Activated CD4-positive, alpha-beta T cell treated with anti-CD3 and anti-CD28 coated beads, Interleukin-2, amount 50 U/mL, for 24 hours (primary cell): Measurements from ENCODE around the gene NOG.

Experiments
- DNase-seq, 2 donors: peaks; one replicate each; pipeline ENCODE4 v3.0.0-alpha.2; 2020; ENCODE audit warnings: low read depth in 1 of 2, low spot score in 1 of 2

The NOG gene

DNA sequence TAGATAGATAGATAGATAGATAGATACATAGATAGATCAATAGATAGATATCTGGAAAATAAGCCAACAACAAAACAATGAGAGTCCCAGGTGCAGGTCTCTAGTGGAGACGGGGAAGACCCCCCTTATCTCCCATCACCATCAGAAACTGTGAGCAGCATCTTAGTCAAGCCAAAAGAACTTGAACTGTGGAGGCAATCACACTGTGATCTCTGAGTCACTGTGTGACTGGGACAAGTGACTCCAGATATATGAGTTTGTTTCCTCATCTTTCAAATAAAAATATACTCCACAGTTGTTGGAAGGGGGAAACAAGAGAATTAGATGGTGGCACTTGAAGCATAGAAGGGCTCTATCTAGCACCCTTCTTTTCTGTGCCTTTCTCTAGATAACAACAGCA lies 42.1 kb downstream of the NOG start:
- no peak for DNase-seq

- no peak for DNase-seq
These were observed 42.8 kb downstream of the NOG start for GRCh38 chr17:56636265-56636664.

- DNase-seq: no peak
These were observed 43.8 kb downstream of the NOG start for GRCh38 chr17:56637254-56637653.

DNA sequence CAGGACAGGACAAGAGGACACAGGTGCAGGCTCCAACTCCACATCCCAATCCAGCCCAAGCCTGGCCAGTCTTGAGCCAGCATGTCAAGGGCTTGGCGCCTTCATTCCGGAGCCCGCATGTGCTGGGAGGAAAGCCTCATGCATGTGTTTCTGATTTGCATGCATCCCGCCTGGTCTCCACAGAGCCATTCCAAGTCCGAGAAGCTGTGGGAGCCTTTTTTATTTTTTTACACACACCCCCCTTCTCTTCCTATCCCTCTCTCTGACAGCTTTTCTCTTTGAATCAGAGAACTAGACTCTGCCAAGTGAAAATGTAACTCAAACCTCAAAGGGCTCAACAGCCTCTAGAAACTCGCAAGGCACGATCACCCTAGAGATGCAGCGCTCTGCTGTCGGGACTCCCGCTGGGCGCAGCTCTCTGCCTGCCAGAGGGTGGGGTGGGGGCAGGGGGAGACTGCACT lies 45.1 kb downstream of the NOG start:
- DNase-seq: no peak

GRCh38 chr17:56639517-56639916 lies 46.0 kb downstream of the NOG start:
- DNase-seq: no peak

DNA sequence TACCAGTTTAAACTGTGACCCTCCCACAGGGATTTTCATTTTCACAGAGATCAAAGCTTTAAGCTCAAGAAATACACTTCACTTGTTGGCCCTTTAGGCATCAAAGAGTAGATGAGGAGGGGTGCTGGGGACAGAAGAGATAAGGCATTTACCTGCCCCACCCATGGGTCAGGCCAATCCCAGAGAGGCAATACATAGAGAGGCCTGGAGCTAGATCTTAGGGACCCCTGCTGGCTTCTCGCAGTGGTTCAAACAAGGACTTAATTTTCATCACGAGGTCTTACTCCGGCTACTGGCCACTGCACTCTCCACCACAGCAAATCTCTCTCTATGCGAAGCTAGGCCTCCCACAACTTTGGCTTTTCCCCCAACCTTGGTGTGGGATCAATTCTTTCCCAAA lies 46.6 kb downstream of the NOG start:
- DNase-seq: no peak

GRCh38 chr17:56641373-56641772 lies 47.9 kb downstream of the NOG start:
- no peak for DNase-seq

DNA sequence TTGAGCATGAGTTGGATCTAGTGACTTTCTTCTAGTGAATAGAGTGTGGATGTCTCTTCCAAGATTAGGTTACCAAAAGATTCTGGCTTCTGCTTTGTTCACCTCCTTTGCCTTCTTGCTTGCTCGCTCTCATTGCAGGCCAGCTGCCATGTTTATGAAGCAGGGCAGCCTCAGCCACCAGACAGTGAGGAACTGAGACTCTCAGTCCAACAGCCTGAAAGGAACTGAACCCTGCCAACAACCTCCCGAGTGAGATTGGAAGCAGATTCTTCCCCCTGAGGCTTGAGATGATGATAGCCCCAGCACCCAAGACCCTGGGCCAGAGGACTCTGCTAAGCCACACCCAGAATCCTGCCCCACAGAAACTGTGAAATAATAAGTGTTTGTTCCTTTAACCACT lies 48.4 kb downstream of the NOG start:
- no peak for DNase-seq

GRCh38 chr17:56642424-56642823 lies 48.9 kb downstream of the NOG start:
- DNase-seq: no peak
